ENCODE measurements around the gene EVI2B. TPM values are rescaled to one million over a fixed set of nuclear protein-coding genes. Genes with fewer than 3 reads are reported as not detected.
"Not testable (repeated sequence)": the region's sequence is repeated elsewhere in the genome, so short reads cannot be mapped to it uniquely, and the experiment has no call there.

Gene EVI2B
- polyA plus RNA-seq, 1 experiment, result 0.12 TPM

DNA sequence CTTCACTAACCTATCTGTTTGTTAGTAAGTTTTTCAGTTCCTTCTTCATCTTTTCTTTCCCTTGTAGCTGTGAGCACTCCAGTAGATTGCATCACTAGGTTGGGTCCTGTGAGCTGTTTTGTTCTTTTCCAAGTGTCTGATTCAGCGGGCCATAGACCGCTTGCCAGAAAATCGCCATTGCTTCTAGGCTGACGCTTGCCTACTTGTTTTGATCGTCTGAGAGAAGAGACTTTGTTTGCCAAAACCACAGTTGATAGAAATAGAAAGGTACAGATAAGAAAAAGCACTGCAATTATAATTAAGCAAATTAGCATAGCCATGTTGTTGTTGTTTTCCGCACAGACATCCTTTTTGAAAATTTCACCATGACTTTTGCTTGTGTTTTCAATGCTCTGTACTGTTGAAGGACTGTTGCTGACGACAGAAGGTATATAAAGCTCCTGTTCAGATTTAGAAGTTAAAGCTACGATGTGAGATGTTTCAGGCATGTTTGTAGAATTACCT, 4.5 kb upstream of the EVI2B start:
- ChIA-PET CTCF (interaction anchor here (1.4 kb wide), 1 partner anchor 11 kb away, joined by 3 read pairs; no protein-coding TSS in a partner anchor), POLR2A (no interaction called here)
- Histone ChIP-seq H3K4me3 (ENCODE audit: low read depth, low read length) (no peak overlapping the region), H3K36me3 (ENCODE audit: control insufficient read depth, insufficient read depth, low read length) (no peaks in the 10 kb centered on the region), H3K27me3 (ENCODE audit: control insufficient read depth, insufficient read depth, low read length) (no peaks in the 10 kb centered on the region)
- TF ChIP-seq, protein P1, sequence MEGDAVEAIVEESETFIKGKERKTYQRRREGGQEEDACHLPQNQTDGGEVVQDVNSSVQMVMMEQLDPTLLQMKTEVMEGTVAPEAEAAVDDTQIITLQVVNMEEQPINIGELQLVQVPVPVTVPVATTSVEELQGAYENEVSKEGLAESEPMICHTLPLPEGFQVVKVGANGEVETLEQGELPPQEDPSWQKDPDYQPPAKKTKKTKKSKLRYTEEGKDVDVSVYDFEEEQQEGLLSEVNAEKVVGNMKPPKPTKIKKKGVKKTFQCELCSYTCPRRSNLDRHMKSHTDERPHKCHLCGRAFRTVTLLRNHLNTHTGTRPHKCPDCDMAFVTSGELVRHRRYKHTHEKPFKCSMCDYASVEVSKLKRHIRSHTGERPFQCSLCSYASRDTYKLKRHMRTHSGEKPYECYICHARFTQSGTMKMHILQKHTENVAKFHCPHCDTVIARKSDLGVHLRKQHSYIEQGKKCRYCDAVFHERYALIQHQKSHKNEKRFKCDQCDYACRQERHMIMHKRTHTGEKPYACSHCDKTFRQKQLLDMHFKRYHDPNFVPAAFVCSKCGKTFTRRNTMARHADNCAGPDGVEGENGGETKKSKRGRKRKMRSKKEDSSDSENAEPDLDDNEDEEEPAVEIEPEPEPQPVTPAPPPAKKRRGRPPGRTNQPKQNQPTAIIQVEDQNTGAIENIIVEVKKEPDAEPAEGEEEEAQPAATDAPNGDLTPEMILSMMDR (IDR thresholded peaks at IDR 0.05; ENCODE audit: insufficient read depth, low read depth, low read length), result no peak
- no peak for DNase-seq (ENCODE audit: low read depth)

DNA sequence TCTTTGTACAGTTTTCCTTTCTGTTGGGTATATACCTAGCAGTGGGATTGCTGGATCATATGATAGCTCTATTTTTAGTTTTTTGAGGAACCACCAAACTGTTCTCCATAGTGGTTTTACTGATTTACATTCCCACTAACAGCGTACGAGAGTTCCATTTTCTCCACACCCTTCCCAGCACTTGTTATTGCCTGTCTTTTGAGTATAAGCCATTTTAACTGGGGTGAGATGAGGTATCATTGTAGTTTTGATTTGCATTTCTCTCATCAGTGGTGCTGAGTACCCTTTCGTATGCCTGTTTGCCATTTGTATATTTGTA, 887 bp upstream of the EVI2B start:
- Histone ChIP-seq H3K36me3 (ENCODE audit: control insufficient read depth, insufficient read depth, low read length) (no peaks in the 10 kb centered on the region), H3K27me3 (ENCODE audit: control insufficient read depth, insufficient read depth, low read length) (no peaks in the 10 kb centered on the region), H3K4me3 (ENCODE audit: low read depth, low read length) (no peak overlapping the region)
- DNase-seq (ENCODE audit: low read depth), result no peak
- ChIA-PET POLR2A (no interaction called here), CTCF (no interaction called here)
- TF ChIP-seq, protein P1 (IDR thresholded peaks at IDR 0.05; ENCODE audit: insufficient read depth, low read depth, low read length), result no peak

DNA sequence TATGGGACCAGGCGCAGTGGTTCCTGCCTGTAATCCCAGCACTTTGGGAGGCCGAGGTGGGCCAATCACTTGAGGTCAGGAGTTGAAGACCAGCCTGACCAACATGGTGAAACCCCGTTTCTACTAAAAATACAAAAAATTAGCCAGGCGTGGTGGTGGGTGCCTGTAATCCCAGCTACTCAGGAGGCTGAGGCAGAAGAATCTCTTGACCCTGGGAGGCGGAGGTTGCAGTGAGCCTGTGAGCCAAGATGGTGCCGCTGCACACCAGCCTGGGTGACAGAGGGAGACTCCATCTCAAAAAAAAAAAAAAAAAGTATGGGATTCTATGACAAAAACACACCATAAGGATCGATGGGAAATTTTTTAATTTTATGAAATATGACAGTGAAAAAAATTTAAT, 1.6 kb downstream of the EVI2B start:
- H3K36me3 ChIP-seq (ENCODE audit: control insufficient read depth, insufficient read depth, low read length); H3K27me3 ChIP-seq (ENCODE audit: control insufficient read depth, insufficient read depth, low read length); DNase-seq (ENCODE audit: low read depth); CTCF ChIA-PET; POLR2A ChIA-PET; H3K4me3 ChIP-seq (ENCODE audit: low read depth, low read length): not testable (repeated sequence)

DNA sequence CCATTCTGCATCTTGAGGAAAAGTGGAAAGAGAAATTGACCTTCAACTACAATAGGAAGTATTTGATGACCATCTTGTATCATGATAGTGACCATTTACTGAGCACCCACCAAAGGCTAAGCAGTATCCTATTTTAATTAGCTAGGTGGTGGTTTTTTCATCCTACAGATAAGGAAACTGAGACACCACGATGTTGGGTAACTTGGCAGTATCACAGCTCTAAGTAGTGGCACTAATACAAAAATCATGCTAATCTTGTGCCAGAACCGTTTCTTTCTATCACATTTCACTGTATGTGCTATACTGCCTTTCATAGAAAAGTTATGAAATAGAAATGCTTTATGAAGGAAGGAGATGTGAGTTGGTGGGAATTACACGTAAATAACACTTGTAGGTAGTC, 2.3 kb downstream of the EVI2B start:
- Histone ChIP-seq H3K4me3 (ENCODE audit: low read depth, low read length) (no peak overlapping the region), H3K27me3 (ENCODE audit: control insufficient read depth, insufficient read depth, low read length) (no peaks in the 10 kb centered on the region), H3K36me3 (ENCODE audit: control insufficient read depth, insufficient read depth, low read length) (peaks cover 1% of the 10 kb centered on the region; the same call in 1 of the 2 replicates)
- TF ChIP-seq, protein P1 (IDR thresholded peaks at IDR 0.05; ENCODE audit: insufficient read depth, low read depth, low read length), result no peak
- DNase-seq (ENCODE audit: low read depth), result no peak
- CTCF ChIA-PET, result no interaction called here
- POLR2A ChIA-PET, result no interaction called here

DNA sequence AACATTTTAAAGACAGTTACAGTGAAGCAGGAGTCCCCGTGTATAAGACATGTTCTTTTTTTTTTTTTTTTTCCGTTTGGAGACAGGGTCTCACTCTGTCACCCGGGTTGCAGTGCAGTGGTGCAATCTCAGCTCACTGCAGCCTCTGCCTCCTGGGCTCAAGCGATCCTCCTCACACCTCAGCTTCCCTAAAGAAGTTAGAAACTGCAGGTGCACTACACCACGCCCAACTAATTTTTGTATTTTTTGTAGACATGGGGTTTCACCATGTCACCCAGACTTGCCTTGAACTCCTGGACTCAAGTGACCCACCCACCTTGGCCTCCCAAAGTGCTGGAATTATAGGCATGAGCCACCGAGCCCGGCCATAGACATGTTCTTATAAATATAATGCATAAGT, 3.0 kb downstream of the EVI2B start:
- ChIA-PET POLR2A (no interaction called here), CTCF (interaction anchor here (0.7 kb wide), 1 partner anchor 1107 kb away, joined by 3 read pairs; no protein-coding TSS in a partner anchor)
- H3K27me3 ChIP-seq (ENCODE audit: control insufficient read depth, insufficient read depth, low read length), result no peaks in the 10 kb centered on the region

More for the DNA sequence above, 3.0 kb downstream of the EVI2B start:
- Histone ChIP-seq H3K4me3 (ENCODE audit: low read depth, low read length) (no peak overlapping the region), H3K36me3 (ENCODE audit: control insufficient read depth, insufficient read depth, low read length) (peaks cover 1% of the 10 kb centered on the region; the same call in 1 of the 2 replicates)
- no peak for DNase-seq (ENCODE audit: low read depth)
- TF ChIP-seq, protein P1 (IDR thresholded peaks at IDR 0.05; ENCODE audit: insufficient read depth, low read depth, low read length), result no peak
